Peyer's patch (tissue), 4 donors: Measurements from ENCODE around the gene KISS1. TPM values are rescaled to one million over a fixed set of nuclear protein-coding genes. Genes with fewer than 3 reads are reported as not detected.

Experiments used
- DNase-seq, 3 donors: peaks; one replicate each; pipeline ENCODE4 v3.0.0-alpha.2; 2017 to 2019
- H3K27ac ChIP-seq, 4 donors: fragments of 200-600 bp; sonication (generic); one replicate each; pipeline ENCODE4 v1.5.1; 2016 to 2019
- H3K27me3 ChIP-seq, 2 donors: fragments of 200-600 bp; sonication (generic); one replicate each; pipeline ENCODE4 v1.5.1; 2019
- H3K36me3 ChIP-seq, 3 donors: fragments of 200-600 bp; sonication (generic); one replicate each; pipeline ENCODE4 v1.5.1; 2016 to 2019
- H3K4me1 ChIP-seq, 4 donors: fragments of 200-600 bp; sonication (generic); one replicate each; pipeline ENCODE4 v1.5.1; 2016 to 2019
- H3K4me3 ChIP-seq, 4 donors: fragments of 200-600 bp; sonication (generic); 1 replicate in 3 of 4; 2 replicates in 1 of 4; pipeline ENCODE4 v1.5.1; 2016 to 2019; ENCODE audit warnings: mild to moderate bottlenecking in 1 of 4
- H3K9me3 ChIP-seq, 4 donors: fragments of 200-600 bp; sonication (generic); one replicate each; pipeline ENCODE4 v1.5.1; 2016 to 2019; ENCODE audit warnings: mild to moderate bottlenecking in 1 of 4
- CTCF ChIP-seq, 6 experiments: fragments of 450-650 bp in 4 of 6; fragments of 200-600 bp in 2 of 6; sonication (generic) in 1 of 6; IDR thresholded peaks; one replicate each; pipeline ENCODE4 v1.5.1; 2017 to 2019; ENCODE audit warnings: antibody characterized with exemption in 6 of 6, mild to moderate bottlenecking in 3 of 6, moderate library complexity in 1 of 6
- POLR2A ChIP-seq, 2 donors: fragments of 450-650 bp; IDR thresholded peaks; one replicate each; pipeline ENCODE4 v1.5.1; 2017; ENCODE audit warnings: antibody characterized with exemption in 2 of 2, mild to moderate bottlenecking in 2 of 2, moderate library complexity in 2 of 2
- total RNA-seq, 4 donors: library from RNA; depleted of rRNA; stranded (reverse); fragments of >200 nt; gene quantifications; one replicate each; pipeline ENCODE4 v1.1.0, GENCODE V29; 2016

Gene KISS1
- total RNA-seq, 4 donors from 2014 or later = 3.0 to 7.0 TPM; not detected in 2

- DNase-seq = no peak
- TF ChIP-seq POLR2A (IDR thresholded peaks at IDR 0.05) = no peak
- no peak for TF ChIP-seq CTCF (IDR thresholded peaks at IDR 0.05)
- H3K27me3 ChIP-seq = no peaks in the 10 kb centered on the region
- H3K4me3 ChIP-seq = no peak overlapping the region
- no peak overlapping the region for H3K27ac ChIP-seq
- H3K9me3 ChIP-seq = no peaks in the 10 kb centered on the region
- H3K4me1 ChIP-seq = peaks cover 0 to 16% (median 0%) of the 10 kb centered on the region in 4 donors
- no peaks in the 10 kb centered on the region for H3K36me3 ChIP-seq
These were observed 54.0 kb downstream of the KISS1 start for GRCh38 chr1:204142032-204142974.

GRCh38 chr1:204141131-204141530 is 55.2 kb downstream of the KISS1 start:
- no peak for DNase-seq
- H3K36me3 ChIP-seq = no peaks in the 10 kb centered on the region
- no peaks in the 10 kb centered on the region for H3K27me3 ChIP-seq
- TF ChIP-seq CTCF (IDR thresholded peaks at IDR 0.05) (no peak), POLR2A (IDR thresholded peaks at IDR 0.05) (no peak)
- no peak overlapping the region for H3K4me3 ChIP-seq
- H3K4me1 ChIP-seq = peaks cover 0 to 12% (median 0%) of the 10 kb centered on the region in 4 donors
- H3K9me3 ChIP-seq = no peaks in the 10 kb centered on the region
- no peak overlapping the region for H3K27ac ChIP-seq

Other genes starting within 250 kb of the KISS1 start
- 10 to 100 TPM; 42.1 to 80.3 (median 59.0) TPM for gene SOX13, start 123.4 kb downstream of the KISS1 start, total RNA-seq
- gene ETNK2, start 44.4 kb downstream of the KISS1 start, total RNA-seq = 1 to 10 TPM in 2 of 4 donors, under 1 TPM in 1, not detected in 1; 0.35 to 9.7 (median 5.7) TPM
- not detected for gene REN, start 30.2 kb downstream of the KISS1 start, total RNA-seq
- gene GOLT1A, start 17.5 kb upstream of the KISS1 start, total RNA-seq = 100 to 1,000 TPM in 1 of 4 donors, 10 to 100 TPM in 3; 11.6 to 101 (median 69.1) TPM
- gene PLEKHA6, start 163.4 kb upstream of the KISS1 start, total RNA-seq = 10 to 100 TPM; 57.3 to 91.6 (median 70.2) TPM
- 10 to 100 TPM; 33.8 to 90.5 (median 72.3) TPM for gene PPP1R15B, start 215.3 kb upstream of the KISS1 start, total RNA-seq